ENCODE measurements around the gene GALNT16.
"Not testable (repeated sequence)": the region's sequence is repeated elsewhere in the genome, so short reads cannot be mapped to it uniquely, and the experiment has no call there.

Gene GALNT16

GRCh38 chr14:69259527-69260189 lies at the start of gene GALNT16:
Gene GALNT16, plus strand, starts transcription at chr14:69260158. Its CDS starts 133 bp downstream, at chr14:69260291.
- peak; percentile 32 for DNase-seq

GRCh38 chr14:69214393-69214792 lies 45.6 kb upstream of the GALNT16 start:
- no peak for DNase-seq

DNA sequence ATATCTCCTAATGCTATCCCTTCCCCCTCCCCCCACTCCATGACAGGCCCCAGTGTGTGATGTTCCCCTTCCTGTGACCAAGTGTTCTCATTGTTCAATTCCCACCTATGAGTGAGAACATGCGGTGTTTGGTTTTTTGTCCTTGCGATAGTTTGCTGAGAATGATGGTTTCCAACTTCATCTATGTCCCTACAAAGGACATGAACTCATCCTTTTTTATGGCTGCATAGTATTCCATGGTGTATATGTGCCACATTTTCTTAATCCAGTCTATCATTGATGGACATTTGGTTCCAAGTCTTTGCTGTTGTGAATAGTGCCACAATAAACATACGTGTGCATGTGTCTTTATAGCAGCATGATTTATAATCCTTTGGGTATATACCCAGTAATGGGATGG lies 42.3 kb upstream of the GALNT16 start:
- not testable (repeated sequence) for DNase-seq

DNA sequence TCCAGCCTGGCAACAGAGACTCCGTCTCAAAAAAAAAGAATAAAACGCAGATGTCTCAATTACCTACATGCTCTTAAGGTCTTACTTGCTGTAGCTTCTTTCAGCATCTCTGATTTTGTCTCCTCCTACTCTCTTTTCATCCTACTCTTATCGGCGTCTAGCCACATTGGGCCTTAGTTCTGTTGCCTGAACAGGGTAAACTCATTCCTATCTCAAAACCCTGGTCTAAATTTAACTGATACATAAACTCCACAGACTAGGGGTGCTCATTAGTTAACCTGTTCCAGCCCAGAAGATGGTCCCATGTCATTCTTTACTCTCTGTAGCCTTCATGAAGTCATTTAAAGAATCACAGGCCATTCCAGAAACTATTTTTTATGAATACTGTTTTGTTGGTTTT lies 35.0 kb upstream of the GALNT16 start:
- no peak for DNase-seq

GRCh38 chr14:69226178-69226577 lies 33.8 kb upstream of the GALNT16 start:
- DNase-seq: no peak

DNA sequence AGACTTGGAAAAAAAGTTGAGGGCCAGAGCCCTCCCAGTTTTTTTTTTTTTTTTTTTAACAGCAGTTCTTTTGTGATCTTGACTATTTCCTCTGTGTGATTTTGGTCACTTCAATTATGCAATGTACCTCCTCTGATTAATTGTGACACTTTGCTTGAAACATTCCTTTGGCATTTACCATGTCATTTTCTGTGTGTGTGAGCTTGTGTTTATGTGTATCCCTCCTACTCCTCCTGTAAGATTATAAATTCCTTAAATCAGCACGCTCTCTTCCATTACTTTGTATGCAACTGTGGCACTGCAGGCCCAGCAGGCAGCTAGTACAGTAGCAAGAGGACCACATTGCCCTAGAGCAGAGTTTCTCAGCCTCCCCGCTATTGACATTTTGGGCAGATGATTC lies 33.2 kb upstream of the GALNT16 start:
- DNase-seq: no peak

DNA sequence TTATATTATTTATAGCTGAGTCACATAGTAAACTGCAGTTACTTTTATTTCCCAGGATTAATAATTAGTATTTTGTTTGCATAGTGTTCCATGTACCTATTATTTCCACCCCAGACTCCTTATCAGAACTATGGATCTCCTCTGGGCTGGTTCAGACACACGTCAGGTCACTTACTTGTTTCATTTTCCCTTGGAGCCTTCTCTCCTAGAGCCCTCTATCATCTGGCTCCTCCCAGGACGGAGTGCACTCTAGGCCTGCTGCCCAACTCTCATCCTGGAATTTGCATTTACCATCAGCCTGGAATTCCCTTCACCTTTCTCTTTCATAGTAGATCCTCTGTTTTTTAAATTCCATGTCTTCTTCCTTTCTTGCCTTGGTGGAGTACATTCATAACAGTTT lies 28.5 kb upstream of the GALNT16 start:
- no peak for DNase-seq

GRCh38 chr14:69232388-69232787 lies 27.6 kb upstream of the GALNT16 start:
- DNase-seq: no peak

DNA sequence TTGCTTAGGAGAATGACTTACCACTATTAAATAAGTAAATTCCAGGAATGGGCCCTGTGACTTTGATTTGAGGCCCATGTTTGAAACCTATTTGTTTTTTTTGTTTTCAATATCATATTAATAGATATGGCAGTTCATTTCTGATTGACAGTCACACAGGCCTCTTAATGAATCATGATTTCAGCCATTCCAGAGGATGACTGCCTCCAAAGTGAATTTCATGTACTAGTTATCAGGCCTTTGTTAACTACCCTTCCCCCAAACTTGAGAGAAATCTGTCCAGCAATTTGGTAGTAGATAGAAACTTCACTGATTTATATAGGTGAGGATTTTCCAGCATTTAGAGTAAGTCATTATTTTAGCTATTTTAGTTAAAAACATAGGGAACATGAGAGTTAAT lies 25.9 kb upstream of the GALNT16 start:
- DNase-seq: no peak

- DNase-seq: no peak
Measured at GRCh38 chr14:69235708-69236107, 24.2 kb upstream of the GALNT16 start.

GRCh38 chr14:69237142-69237541 lies 22.8 kb upstream of the GALNT16 start:
- DNase-seq: no peak

DNA sequence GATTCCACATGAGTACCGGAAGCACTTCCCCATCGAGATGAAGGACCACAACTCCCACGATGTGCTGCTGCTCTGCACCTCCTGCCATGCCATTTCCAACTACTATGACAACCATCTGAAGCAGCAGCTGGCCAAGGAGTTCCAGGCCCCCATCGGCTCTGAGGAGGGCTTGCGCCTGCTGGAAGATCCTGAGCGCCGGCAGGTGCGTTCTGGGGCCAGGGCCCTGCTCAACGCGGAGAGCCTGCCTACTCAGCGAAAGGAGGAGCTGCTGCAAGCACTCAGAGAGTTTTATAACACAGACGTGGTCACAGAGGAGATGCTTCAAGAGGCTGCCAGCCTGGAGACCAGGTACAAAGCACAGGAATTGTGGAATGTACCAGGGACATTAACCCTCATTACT lies 22.4 kb upstream of the GALNT16 start:
- no peak for DNase-seq

DNA sequence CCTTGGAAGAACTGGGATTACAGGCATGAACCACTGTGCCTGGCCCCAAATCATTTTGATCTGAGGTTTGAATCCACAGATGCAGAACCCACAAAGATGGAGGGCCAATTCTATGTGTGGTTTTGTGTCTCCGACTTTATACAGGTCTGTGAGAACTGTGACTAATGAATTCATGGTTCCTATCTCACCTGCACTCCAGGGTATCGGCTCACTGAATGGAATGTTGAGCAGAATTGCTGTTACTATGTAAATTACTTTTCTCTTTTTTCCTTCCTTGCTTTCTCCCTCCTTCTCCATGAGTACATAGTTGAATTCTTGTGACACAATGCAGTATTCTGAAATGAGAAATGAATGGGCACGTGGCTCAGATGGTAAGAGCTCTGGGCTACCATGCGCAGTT lies 21.1 kb upstream of the GALNT16 start:
- no peak for DNase-seq

- DNase-seq: no peak
Measured at GRCh38 chr14:69240527-69241173, 19.3 kb upstream of the GALNT16 start.

GRCh38 chr14:69241577-69241976 lies 18.4 kb upstream of the GALNT16 start:
- DNase-seq: no peak

GRCh38 chr14:69242311-69243224 lies 17.4 kb upstream of the GALNT16 start:
- DNase-seq: peak; percentile 48

- no peak for DNase-seq
Measured at GRCh38 chr14:69244946-69245345, 15.0 kb upstream of the GALNT16 start.

DNA sequence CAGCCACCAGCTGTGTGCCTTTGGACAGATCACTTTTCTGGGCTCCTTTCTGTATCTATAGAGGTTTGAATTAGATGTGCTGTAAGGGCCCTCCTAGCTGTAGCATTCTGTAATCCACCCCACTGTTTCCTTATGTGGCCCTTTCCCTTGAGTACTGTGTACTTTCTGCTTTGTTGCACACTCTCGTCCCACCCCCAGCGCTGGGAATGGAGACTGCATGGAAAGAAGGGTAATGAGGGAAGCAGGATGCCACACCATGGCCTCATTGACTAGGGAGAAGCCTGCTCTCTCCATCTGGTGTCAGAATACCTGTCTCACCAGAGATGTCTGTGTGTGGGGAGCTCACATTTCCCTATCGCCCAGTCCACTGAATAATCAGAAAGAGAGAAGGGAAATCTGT lies 13.6 kb upstream of the GALNT16 start:
- DNase-seq: peak; percentile 26

DNA sequence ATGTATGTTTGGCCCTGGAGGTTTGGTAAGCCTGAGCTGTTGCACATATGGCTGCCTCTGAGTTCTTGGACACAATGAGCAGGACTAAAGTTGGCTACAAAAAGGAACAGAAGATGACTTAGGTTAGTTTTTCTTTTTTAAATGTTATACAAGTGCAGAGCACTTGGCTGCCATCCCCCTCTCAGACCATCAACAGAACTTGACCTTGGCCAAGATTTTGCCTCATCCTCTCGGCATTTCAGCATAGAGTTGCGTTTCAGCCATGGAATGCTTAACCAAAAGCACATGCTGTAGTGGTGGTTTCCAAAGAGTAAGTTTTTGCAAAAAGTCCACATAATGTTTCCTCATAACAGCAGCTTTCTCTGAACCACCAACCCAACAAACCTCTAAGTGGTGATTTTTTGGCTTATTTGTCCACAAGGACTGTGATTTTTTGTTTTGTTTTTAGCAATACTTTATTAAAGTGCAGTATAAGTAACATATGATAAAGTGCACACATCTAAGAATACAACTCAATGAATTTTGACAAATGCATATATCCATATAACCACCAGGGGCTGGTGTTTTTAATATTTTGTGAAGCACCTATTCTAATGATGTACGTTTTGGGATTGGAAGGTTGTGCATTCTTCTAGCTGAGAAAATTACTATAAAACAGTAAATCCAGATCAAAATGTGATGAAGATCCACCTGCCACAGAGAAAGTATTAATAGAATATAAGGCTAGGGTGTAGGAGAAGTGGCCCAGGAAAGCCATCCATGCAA lies 12.1 kb upstream of the GALNT16 start:
- no peak for DNase-seq

- DNase-seq: no peak
Measured at GRCh38 chr14:69249603-69250002, 10.4 kb upstream of the GALNT16 start.

DNA sequence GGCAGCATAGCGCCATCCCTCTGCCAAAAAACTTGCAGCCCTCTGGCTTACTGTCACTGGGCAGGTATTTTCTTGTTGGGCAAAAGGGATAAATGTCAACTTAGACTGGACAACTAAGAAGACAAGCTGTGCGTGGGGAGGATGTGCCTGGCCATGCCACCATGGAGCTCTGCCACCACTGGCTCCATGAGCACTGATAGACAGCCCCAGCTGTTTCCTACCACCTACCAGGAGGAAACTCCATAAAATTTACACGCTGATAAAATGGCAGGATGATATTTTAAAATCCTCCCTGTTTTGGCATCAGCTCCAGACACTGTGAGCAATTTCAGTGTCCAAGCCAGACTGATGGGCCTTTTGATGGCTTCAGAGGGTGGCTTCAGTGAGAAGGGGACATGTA lies 7.1 kb upstream of the GALNT16 start:
- DNase-seq: no peak

DNA sequence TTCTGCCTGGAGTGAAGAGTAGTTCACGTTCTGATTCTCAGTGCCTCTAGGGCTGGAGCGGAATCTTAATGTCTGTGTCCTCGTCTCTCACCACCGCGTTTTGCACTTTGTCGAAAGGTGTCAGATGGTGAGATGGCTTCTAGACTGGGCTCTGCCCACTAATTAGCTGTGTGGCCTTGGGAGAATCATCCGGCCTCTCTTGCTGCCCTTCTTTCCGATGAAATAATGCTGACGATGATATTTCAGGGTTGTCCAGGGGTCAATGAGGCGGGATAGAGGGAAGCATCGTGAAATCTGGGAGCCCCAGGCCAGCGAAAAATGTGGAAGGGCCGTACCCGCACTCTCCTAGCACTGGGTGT lies 811 bp upstream of the GALNT16 start:
- DNase-seq: no peak

DNA sequence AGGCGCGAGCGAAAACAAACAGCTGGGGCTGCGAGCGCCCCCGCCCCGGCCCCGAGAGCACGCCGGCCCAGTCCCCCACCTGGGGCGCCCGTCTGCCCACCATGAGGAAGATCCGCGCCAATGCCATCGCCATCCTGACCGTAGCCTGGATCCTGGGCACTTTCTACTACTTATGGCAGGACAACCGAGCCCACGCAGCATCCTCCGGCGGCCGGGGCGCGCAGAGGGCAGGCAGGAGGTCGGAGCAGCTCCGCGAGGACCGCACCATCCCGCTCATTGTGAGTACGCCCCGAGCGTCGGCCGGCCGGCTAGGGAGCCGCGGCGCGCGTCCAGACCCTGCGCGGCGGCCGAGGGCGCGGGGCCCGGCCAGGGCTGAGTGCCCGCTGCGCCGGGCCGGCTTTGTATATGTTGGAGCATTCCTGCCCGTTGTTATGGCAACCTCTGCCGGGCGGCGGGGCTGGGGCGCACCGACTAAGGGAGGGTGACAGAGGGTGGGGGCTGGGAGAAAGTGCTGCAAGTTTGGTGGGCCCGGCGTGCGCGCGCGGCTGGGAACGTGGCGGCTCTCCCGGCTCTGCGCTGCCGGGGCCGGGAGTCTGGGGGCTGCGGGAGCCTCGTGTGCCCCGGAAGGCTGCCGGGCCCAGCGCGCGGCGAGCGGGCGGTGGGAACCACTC lies 367 bp downstream of the GALNT16 start:
- DNase-seq: peak; percentile 32
